GM10248 (cell line): ENCODE results near the gene SAMD14.

ENCODE experiments used
- CTCF ChIA-PET: fragments of 300-600 bp; sonication (Branson Sonifier 250); formaldehyde crosslinking; extraction: SDS; loops from one replicate; lab custom pipeline; 2021; ENCODE audit warnings: antibody characterized with exemption; lab: Yijun Ruan, JAX
- POLR2A ChIA-PET: fragments of 350-650 bp; sonication (Branson Sonifier 250); formaldehyde crosslinking; extraction: SDS; loops from one replicate; lab custom pipeline; 2020; ENCODE audit warnings: antibody characterized with exemption; lab: Yijun Ruan, JAX
- DNase-seq: peaks from one replicate; pipeline ENCODE4 v3.0.0; 2012; ENCODE audit errors: extremely low spot score
- CTCF ChIP-seq: IDR thresholded peaks from 2 replicates; pipeline ENCODE4 v1.5.1; 2012; ENCODE audit warnings: mild to moderate bottlenecking, low read depth; ENCODE audit errors: extremely low read depth, missing control alignments, control extremely low read depth

The SAMD14 gene

GRCh38 chr17:50079334-50080095 lies 50.4 kb downstream of the SAMD14 start:
- POLR2A ChIA-PET: no interaction called here
- peak; percentile 43 for TF ChIP-seq CTCF
- CTCF ChIA-PET: interaction anchor here (0.9 to 3.4 kb wide), 7 partner anchors 8 to 121 kb away, joined by 3 to 35 read pairs (median 7); no protein-coding TSS in a partner anchor
- no peak for DNase-seq

GRCh38 chr17:50078430-50078829 lies 51.5 kb downstream of the SAMD14 start:
- TF ChIP-seq CTCF: no peak
- ChIA-PET POLR2A (no interaction called here), CTCF (interaction anchor here (0.7 to 3.4 kb wide), 8 partner anchors 9 to 521 kb away, joined by 3 to 35 read pairs (median 4); no protein-coding TSS in a partner anchor)
- no peak for DNase-seq

- DNase-seq: no peak
- CTCF ChIA-PET: interaction anchor here (0.9 to 3.4 kb wide), 5 partner anchors 11 to 79 kb away, joined by 5 to 35 read pairs (median 9); no protein-coding TSS in a partner anchor
Observed at GRCh38 chr17:50076591-50077235, 53.2 kb downstream of the SAMD14 start.

GRCh38 chr17:50076221-50076590 lies 53.8 kb downstream of the SAMD14 start:
- no peak for TF ChIP-seq CTCF
- DNase-seq: no peak
- ChIA-PET POLR2A (no interaction called here), CTCF (interaction anchor here (0.9 to 1.5 kb wide), 3 partner anchors 11 to 124 kb away, joined by 3 to 9 read pairs (median 5); no protein-coding TSS in a partner anchor)

More at GRCh38 chr17:50076591-50077235, 53.2 kb downstream of the SAMD14 start:
- TF ChIP-seq CTCF: no peak
- POLR2A ChIA-PET: no interaction called here

GRCh38 chr17:50075446-50076032 lies 54.4 kb downstream of the SAMD14 start:
- POLR2A ChIA-PET: no interaction called here
- CTCF ChIA-PET: interaction anchor here (0.9 to 2.2 kb wide), 5 partner anchors 12 to 195 kb away, joined by 3 to 9 read pairs (median 6); no protein-coding TSS in a partner anchor
- TF ChIP-seq CTCF: no peak
- DNase-seq: no peak

GRCh38 chr17:50074227-50074626 lies 55.7 kb downstream of the SAMD14 start:
- no peak for DNase-seq
- POLR2A ChIA-PET: interaction anchor here (0.7 kb wide), 1 partner anchor 8 kb away, joined by 3 read pairs; no protein-coding TSS in a partner anchor
- TF ChIP-seq CTCF: no peak
- CTCF ChIA-PET: interaction anchor here (1.0 to 2.2 kb wide), 9 partner anchors 8 to 194 kb away, joined by 3 to 11 read pairs (median 4); no protein-coding TSS in a partner anchor
